Osteoblast (primary cell): Measurements from ENCODE around the gene PTPRN2. TPM values are rescaled to one million over a fixed set of nuclear protein-coding genes. Genes with fewer than 3 reads are reported as not detected.

Source experiments
- DNase-seq: peaks from one replicate; pipeline ENCODE4 v3.0.0; 2011; ENCODE audit warnings: low spot score, mixed read lengths; ENCODE audit not compliant: insufficient read length; ENCODE audit errors: missing footprints
- H2AFZ ChIP-seq: 2 replicates; pipeline ENCODE4 v1.6.0; 2011; ENCODE audit warnings: mild to moderate bottlenecking, low read length
- H3K27ac ChIP-seq: 2 replicates; pipeline ENCODE4 v1.5.1; 2011; ENCODE audit warnings: mild to moderate bottlenecking, low read depth, low read length, moderate library complexity
- H3K27me3 ChIP-seq: 2 replicates; pipeline ENCODE4 v1.6.0; 2012; ENCODE audit warnings: mild to moderate bottlenecking, control low read depth, inconsistent platforms, low read length, moderate library complexity; ENCODE audit not compliant: insufficient read depth
- H3K36me3 ChIP-seq: 2 replicates; pipeline ENCODE4 v1.5.1; 2011; ENCODE audit warnings: mild to moderate bottlenecking, low read length, control low read depth, moderate library complexity; ENCODE audit not compliant: insufficient read depth
- H3K4me1 ChIP-seq: 2 replicates; pipeline ENCODE4 v1.5.1; 2011; ENCODE audit warnings: mild to moderate bottlenecking, low read length, control low read depth, moderate library complexity; ENCODE audit not compliant: insufficient read depth
- H3K4me2 ChIP-seq: 2 replicates; pipeline ENCODE4 v1.6.0; 2011; ENCODE audit warnings: mild to moderate bottlenecking, low read length; ENCODE audit not compliant: insufficient read depth
- H3K4me3 ChIP-seq: fragments of 200-600 bp; sonication (generic); 3 replicates; pipeline ENCODE4 v1.5.1; 2012; ENCODE audit warnings: mild to moderate bottlenecking, low read length, inconsistent platforms; ENCODE audit not compliant: insufficient read depth
- H3K79me2 ChIP-seq: 2 replicates; pipeline ENCODE4 v1.6.0; 2012; ENCODE audit warnings: mild to moderate bottlenecking, low read length, control low read depth, inconsistent platforms; ENCODE audit not compliant: insufficient read depth
- H3K9me3 ChIP-seq: 2 replicates; pipeline ENCODE4 v1.5.1; 2011; ENCODE audit warnings: low read depth, low read length, control low read depth
- H4K20me1 ChIP-seq: 2 replicates; pipeline ENCODE4 v1.6.0; 2012; ENCODE audit warnings: mild to moderate bottlenecking, low read length, control low read depth; ENCODE audit not compliant: insufficient read depth
- total RNA-seq: library from RNA; depleted of rRNA; stranded (reverse); fragments of >200 nt; gene quantifications from 2 replicates; pipeline ENCODE4 v1.2.3, GENCODE V29; 2012
- TF ChIP-seq, protein P1 (sequence below): IDR thresholded peaks from 2 replicates; pipeline ENCODE4 v1.5.1; 2011; ENCODE audit warnings: mild to moderate bottlenecking, low read depth, low read length, moderate library complexity; ENCODE audit errors: extremely low read depth

The PTPRN2 gene
- total RNA-seq, 1 donor: 0.36 TPM

DNA sequence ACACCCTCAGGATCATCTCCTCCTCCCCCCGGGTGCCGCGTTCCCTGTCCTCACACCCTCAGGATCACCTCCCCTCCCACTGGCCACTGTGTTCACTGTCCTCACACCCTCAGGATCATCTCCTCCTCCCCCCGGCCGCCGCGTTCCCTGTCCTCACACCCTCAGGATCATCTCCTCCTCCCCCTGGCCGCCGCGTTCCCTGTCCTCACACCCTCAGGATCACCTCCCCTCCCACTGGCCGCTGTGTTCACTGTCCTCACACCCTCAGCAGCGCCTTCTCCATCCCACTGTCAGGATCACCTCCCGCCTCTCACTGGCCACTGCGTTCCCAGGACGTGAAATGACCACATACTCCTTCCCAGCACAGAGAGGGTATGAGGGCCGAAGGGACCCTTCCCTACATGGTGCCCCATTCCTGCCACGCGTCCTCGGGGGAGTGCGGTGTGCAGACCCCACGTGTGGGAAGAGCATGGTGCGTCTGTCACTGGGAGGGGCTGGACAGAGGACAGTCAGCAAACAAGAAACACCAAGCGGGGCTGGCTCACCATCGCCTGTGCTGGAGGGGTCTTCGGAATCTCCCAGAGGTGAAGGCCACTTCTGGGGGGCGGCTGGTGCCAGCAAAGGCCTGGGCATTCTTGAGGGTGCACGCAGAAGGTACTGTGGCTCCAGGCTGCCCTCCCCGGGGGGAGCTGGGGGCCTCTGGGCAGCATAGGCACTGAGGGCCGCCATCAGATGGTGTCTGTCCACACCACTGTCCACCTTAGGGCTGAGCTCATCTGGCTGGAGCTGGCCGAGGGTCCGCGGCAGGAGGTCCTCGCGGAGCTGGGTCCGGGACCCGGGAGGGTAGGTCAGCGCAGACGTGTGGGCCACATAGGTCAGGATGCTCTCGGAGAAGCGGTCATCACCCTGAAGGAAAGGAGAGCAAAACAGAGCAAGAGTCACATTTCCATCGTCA lies 421.0 kb downstream of the PTPRN2 start:
- Histone ChIP-seq H3K9me3 (no peaks in the 10 kb centered on the region), H2AFZ (no peak overlapping the region), H3K4me1 (no peaks in the 10 kb centered on the region), H3K27me3 (no peaks in the 10 kb centered on the region), H4K20me1 (no peaks in the 10 kb centered on the region), H3K27ac (no peak overlapping the region), H3K36me3 (no peaks in the 10 kb centered on the region), H3K4me2 (no peak overlapping the region), H3K4me3 (no peak overlapping the region), H3K79me2 (no peaks in the 10 kb centered on the region)
- TF ChIP-seq, protein P1, sequence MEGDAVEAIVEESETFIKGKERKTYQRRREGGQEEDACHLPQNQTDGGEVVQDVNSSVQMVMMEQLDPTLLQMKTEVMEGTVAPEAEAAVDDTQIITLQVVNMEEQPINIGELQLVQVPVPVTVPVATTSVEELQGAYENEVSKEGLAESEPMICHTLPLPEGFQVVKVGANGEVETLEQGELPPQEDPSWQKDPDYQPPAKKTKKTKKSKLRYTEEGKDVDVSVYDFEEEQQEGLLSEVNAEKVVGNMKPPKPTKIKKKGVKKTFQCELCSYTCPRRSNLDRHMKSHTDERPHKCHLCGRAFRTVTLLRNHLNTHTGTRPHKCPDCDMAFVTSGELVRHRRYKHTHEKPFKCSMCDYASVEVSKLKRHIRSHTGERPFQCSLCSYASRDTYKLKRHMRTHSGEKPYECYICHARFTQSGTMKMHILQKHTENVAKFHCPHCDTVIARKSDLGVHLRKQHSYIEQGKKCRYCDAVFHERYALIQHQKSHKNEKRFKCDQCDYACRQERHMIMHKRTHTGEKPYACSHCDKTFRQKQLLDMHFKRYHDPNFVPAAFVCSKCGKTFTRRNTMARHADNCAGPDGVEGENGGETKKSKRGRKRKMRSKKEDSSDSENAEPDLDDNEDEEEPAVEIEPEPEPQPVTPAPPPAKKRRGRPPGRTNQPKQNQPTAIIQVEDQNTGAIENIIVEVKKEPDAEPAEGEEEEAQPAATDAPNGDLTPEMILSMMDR: no peak
- DNase-seq: peak; percentile 68

DNA sequence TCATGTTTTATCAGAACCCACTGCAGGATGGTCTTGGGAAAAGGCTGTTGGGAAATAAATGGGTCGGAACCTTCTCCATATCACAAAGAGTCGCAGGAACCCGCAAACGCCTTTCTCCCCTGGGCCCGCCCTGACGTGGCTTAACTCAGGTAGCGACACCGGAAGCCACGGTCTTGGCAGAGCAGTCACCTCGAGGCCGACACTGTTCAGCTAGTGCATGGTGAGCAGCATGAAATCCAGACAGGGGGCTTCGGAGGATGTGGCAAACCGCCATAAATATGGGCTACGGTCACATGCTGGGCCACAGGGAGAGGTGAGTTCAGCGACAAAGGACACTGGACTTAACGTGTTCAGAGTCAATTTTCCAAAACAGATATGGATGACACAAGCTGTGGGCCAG lies 421.9 kb downstream of the PTPRN2 start:
- no peak overlapping the region for H3K4me2 ChIP-seq

DNA sequence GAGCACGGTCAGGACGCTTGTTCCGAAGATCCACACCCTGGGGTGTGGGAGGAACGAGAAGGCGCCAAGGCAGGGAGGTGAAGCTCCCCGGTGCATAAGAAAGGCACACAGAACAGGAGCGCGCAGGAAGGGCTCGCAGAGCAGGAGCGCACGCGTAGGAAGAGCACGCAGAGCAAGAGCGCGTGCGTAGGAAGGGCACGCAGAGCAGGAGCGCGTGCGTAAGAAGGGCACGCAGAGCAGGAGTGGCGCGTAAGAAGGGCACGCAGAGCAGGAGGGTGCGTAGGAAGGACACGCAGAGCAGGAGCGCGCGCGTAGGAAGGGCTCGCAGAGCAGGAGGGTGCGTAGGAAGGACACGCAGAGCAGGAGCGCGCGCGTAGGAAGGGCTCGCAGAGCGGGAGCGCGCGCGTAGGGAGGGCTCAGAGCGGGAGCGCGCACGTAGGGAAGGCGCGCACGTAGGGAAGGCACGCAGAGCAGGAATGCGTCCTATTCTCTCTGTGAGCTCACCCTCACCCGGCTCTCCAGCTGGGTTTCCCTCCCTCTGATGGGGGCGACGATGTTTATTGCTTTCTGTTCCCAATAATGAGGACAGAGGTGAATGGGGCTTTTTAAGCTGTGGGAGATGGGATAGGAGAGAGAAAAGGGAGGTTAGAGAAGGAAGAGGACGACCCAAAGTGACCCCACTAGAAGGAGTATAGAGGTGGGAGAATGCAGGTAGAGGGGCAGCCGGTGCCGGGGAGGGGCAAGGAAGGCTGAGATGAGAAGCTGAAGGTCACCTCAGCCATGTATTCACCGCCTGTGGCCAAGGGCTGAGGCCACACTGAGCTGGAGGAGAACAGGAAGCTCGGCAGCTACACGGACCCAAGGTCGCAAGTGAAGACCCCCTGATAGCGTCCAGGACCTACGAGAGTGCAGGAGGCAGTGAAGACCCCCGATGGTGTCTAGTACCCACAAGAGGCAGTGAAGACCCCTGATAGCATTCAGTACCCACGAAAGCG lies 423.2 kb downstream of the PTPRN2 start:
- no peak overlapping the region for H2AFZ ChIP-seq

More for the DNA sequence above, 421.9 kb downstream of the PTPRN2 start:
- TF ChIP-seq, protein P1: no peak
- H3K4me3 ChIP-seq: no peak overlapping the region
- H2AFZ ChIP-seq: no peak overlapping the region
- no peaks in the 10 kb centered on the region for H3K4me1 ChIP-seq
- no peaks in the 10 kb centered on the region for H3K27me3 ChIP-seq
- no peaks in the 10 kb centered on the region for H4K20me1 ChIP-seq
- H3K9me3 ChIP-seq: no peaks in the 10 kb centered on the region
- no peaks in the 10 kb centered on the region for H3K36me3 ChIP-seq
- DNase-seq: peak; percentile 57
- H3K27ac ChIP-seq: no peak overlapping the region
- H3K79me2 ChIP-seq: no peaks in the 10 kb centered on the region

More for the DNA sequence above, 423.2 kb downstream of the PTPRN2 start:
- Histone ChIP-seq H3K4me2 (no peak overlapping the region), H4K20me1 (no peaks in the 10 kb centered on the region), H3K4me1 (no peaks in the 10 kb centered on the region), H3K4me3 (no peak overlapping the region), H3K36me3 (no peaks in the 10 kb centered on the region), H3K9me3 (no peaks in the 10 kb centered on the region), H3K27ac (no peak overlapping the region), H3K79me2 (no peaks in the 10 kb centered on the region), H3K27me3 (no peaks in the 10 kb centered on the region)
- DNase-seq: no peak
- TF ChIP-seq, protein P1: no peak
